Measurements from ENCODE around the gene INPP4B.

DNA sequence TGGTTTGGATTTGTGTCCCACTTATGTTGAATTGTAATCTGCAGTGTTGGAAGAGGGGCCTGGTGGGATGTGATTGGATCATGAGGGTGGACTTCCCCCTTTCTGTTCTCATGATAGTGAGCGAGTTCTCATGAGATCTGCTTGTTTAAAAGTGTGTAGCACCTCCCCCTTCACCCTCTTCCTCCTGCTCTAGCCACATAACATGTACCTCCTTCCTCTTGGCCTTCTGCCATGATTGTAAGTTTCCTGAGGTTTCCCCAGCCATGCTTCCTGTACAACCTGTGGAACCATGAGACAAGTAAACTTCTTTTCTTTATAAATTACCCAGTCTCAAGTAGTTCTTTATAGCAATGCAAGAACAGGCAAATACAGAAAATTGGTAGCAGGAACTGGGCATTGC, 138.7 kb downstream of the INPP4B start:
- TF ChIP-seq, protein P1, sequence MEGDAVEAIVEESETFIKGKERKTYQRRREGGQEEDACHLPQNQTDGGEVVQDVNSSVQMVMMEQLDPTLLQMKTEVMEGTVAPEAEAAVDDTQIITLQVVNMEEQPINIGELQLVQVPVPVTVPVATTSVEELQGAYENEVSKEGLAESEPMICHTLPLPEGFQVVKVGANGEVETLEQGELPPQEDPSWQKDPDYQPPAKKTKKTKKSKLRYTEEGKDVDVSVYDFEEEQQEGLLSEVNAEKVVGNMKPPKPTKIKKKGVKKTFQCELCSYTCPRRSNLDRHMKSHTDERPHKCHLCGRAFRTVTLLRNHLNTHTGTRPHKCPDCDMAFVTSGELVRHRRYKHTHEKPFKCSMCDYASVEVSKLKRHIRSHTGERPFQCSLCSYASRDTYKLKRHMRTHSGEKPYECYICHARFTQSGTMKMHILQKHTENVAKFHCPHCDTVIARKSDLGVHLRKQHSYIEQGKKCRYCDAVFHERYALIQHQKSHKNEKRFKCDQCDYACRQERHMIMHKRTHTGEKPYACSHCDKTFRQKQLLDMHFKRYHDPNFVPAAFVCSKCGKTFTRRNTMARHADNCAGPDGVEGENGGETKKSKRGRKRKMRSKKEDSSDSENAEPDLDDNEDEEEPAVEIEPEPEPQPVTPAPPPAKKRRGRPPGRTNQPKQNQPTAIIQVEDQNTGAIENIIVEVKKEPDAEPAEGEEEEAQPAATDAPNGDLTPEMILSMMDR (IDR thresholded peaks at IDR 0.05) = no peak
- TF ChIP-seq POLR2A (IDR thresholded peaks at IDR 0.05) (no peak), EP300 (IDR thresholded peaks at IDR 0.05) (no peak)

Measured in ovary (tissue), 3 donors.